HG03378 (cell line): Measurements from ENCODE around the gene FHDC1.
"Not testable (repeated sequence)": the region's sequence is repeated elsewhere in the genome, so short reads cannot be mapped to it uniquely, and the experiment has no call there.

ENCODE experiments used
- ATAC-seq: cut with Tn5 transposase; IDR thresholded peaks from one replicate; pipeline ENCODE4 v1.9.1; 2021; ENCODE audit warnings: mild to moderate bottlenecking, moderate library complexity; ENCODE audit not compliant: unreplicated experiment

FHDC1 gene

DNA sequence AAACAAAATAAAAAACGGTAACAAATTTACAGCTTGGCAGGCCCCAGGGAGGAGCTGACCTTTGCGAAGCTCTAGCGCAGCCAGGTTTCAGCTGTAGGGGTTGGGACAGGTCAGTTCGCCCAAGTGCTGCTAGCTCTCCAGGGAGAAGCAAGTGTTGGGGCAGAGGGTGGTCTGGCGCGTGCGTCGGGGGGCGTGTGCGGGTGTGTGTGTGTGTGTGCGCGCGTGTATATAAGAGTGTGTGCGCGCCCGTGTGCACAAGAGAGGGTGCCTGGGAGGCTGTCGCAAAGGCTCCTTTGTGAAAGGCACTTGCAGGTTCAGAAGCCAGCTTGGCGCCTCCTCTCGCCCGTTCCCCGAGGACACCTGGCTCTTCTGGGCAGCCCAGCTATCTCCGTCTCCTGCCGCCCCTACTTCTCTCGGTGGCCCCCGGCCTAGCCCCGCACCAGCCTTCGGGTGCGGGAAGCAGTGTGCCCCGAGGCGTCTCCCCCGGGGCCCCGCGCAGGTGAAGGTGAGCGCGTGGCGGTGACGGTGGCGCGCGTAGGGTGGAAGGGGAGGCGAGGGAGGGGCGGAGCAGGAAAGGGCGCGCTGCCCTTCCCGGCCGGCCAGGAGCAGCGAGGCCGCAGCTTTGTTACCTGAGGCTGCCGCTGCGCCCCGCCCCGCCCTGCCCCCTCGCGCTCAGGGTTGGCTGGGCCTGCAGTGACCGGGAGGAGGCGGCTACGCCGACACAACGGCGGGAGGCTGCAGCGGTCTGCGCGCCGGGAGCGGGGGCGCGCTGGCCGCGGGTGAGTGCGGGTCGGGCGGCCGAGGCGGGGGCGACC is at the start of gene FHDC1:
FHDC1 (plus strand) TSS at position 693 of the 815 bp plus-strand sequence. CDS start 6,735 bp downstream, outside the sequence.
- ATAC-seq, result no peak

DNA sequence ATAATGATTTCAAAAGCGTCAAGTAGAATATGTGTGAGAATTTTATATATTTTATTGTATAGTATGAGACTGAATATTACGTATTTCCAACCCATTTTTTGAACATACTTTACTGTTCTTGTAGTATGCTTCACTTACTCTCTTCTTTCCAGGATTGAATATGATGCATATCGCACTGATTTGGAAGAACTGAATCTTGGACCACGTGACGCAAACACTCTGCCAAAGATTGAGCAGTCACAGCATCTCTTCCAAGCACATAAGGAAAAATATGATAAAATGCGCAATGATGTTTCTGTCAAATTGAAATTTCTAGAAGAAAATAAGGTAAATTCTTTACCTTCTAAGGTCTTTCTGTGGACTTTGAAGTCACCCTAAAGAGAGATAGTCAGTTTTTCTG is 48.1 kb upstream of the FHDC1 start:
- no peak for ATAC-seq

DNA sequence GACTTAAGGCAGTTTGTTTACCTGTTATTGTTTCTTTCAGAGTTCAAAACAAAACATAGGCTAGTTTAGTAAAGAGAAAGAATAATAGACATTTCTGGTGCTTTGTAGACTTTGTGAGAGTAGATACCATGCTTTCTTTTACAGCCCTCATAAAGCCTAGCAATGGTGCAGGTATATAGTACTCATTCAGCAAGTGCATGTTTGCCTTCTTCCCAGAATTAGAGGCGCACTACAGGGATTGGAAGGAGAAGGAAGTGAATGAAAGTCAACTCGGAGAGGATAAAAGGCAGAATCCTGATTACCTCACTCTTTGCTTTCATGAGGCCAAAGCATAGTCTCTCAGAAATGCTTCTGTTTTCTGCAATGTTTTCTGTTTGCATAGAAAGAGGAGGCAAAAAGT is 43.1 kb upstream of the FHDC1 start:
- ATAC-seq, result no peak

GRCh38 chr4:152894673-152895072 is 41.5 kb upstream of the FHDC1 start:
- ATAC-seq, result no peak

GRCh38 chr4:152896811-152897210 is 39.3 kb upstream of the FHDC1 start:
- no peak for ATAC-seq

DNA sequence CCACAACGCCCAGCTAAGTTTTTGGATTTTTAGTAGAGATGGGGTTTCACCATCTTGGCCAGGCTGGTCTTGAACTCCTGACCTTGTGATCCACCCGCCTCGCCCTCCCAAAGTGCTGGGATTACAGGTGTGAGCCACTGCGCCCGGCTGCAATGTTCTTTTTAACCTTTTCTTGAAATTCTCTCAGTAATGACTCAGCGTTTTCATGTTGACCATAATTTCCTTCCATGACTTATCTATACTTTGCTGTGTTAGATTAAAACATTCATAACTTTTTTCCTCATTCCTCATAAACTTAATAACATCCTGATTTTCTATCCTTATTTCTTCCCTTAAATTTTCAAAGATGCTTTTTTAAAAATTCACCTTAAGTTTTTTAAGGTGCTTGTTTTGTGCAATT is 38.0 kb upstream of the FHDC1 start:
- ATAC-seq, result not testable (repeated sequence)

- ATAC-seq, result no peak
These were observed 37.5 kb upstream of the FHDC1 start for GRCh38 chr4:152898606-152899005.

DNA sequence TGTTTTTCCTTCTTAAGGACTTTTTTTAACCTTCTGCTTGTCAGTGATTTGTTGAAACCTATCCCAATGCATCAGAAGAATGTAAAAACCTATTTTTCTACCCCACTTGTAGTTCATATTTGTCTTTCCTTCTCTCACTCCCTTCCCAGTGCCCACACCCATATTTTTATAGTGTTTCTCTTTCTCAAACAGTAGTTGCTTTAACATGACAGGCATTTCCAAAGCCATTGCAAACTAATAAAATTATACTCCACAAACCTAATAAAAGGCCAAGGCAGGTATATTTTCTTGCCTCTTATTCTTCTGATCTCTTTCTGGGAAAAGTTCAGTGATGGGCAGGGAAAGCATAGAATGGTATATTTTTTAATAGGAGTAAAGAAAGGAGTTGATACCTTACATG is 35.7 kb upstream of the FHDC1 start:
- ATAC-seq, result no peak

- no peak for ATAC-seq
These were observed 34.9 kb upstream of the FHDC1 start for GRCh38 chr4:152901205-152901604.

GRCh38 chr4:152903658-152904057 is 32.5 kb upstream of the FHDC1 start:
- no peak for ATAC-seq

GRCh38 chr4:152909901-152910300 is 26.2 kb upstream of the FHDC1 start:
- no peak for ATAC-seq

GRCh38 chr4:152910521-152910920 is 25.6 kb upstream of the FHDC1 start:
- ATAC-seq, result no peak

GRCh38 chr4:152917543-152918395 is 18.4 kb upstream of the FHDC1 start:
- ATAC-seq, result no peak

GRCh38 chr4:152919826-152920225 is 16.3 kb upstream of the FHDC1 start:
- ATAC-seq, result no peak

DNA sequence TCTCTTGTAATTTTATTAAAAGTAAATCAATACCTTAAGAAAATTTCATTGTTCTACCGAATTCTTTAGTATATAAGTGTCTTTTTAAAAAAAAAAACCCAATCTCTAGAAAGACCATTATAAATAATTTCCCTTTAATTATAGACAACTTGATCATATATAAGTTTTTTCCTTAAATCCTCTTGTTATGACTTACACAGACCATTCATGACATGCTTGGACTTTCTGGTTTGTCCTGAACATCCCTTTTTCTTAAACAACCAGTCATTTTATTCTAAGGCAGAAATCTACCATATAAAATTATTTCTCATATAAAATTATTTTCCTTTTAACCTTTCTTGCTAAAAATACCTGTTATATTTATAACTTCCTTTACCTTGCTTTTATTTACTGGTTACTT is 15.4 kb upstream of the FHDC1 start:
- ATAC-seq, result no peak

DNA sequence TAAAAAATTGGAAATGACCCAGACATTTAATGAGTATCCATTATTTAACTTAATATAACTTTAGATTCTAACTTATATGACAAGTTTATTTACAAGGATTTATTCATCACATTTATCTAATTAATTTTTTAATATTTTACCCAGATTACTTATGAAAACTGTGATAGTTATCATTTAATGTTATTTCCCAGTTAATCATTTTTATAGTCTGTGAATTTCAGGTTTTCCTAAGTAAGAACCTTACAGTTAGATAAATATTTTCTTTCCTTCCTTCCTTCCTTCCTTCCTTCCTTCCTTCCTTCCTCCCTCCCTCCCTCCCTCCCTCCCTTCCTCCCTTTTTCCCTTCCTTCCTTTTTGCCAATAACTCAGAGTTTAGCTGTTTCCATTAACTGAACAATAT is 14.8 kb upstream of the FHDC1 start:
- no peak for ATAC-seq

DNA sequence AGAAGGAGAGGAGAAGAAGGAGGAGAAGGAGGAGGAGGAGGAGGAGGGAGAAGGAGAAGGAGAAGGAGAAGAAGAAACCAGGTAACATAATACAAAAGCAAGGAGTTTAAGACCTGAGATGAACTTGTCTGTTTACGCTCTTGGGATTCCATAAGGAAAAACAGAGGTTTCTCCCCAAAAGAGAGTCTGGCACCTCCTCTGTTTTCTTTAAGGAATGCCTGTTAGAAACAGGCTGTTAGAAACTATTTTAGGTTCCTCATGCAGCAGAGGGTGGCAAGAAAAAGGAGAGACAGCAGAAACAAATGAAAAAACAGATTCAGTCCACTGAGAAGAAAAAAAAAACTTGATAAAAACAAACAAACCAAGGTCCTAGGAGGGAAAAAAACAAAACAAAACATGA is 10.3 kb upstream of the FHDC1 start:
- ATAC-seq, result no peak

DNA sequence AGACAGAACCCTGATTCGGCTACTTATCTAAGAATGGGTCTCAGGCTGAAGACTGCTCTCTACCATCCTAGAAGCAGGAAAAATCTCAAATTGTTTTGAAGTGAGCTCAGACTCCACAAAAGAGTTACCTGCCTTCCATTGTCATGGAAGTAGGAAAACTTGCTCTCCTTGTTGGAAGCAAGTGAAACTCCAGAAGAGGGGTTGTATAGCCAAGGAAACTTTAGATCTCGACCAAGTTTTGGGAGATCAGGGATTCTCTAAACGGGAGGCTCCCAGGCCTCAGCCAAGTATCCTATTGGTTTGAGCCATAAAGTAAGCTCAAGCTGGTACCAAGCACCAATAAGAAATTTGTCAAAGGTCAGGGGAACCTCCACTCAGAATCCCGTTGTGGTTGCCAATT is 9.2 kb upstream of the FHDC1 start:
- no peak for ATAC-seq

DNA sequence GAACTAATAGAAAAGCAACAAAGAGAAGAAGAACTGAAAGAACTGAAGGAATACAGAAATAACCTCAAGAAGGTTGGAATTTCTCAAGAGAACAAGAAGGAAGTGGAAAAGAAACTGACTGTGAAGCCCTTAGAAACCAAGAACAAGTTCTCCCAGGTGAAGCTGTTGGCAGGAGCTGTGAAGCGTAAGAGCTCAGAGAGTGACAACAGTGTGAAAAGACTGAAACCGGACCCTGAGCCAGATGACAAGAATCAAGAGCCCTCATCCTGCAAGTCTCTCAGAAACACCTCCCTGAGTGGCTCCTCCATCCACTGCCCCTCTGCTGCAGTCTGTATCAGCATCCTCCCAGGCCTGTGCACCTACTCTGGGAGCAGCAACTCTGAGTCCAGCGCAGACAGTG is 8.4 kb upstream of the FHDC1 start:
- no peak for ATAC-seq

DNA sequence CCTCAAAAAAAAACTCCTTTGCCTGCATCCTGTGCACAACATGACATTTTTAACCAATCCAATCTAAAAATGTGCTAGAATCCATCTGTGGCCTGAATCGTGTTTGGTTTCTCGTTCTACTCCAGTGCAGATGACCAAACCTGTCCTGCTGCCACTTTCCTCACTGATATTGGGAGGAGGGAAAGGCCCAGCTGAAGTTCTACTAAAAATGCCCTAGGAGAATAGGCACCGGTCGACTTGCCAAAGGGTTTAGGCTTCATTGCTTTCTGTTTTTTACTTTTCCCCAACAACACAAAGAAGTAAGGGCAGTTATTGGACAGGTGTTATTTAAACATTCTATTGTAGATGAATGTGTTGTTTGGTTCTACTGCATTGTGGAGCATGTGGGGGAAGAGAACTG is 7.8 kb upstream of the FHDC1 start:
- no peak for ATAC-seq

DNA sequence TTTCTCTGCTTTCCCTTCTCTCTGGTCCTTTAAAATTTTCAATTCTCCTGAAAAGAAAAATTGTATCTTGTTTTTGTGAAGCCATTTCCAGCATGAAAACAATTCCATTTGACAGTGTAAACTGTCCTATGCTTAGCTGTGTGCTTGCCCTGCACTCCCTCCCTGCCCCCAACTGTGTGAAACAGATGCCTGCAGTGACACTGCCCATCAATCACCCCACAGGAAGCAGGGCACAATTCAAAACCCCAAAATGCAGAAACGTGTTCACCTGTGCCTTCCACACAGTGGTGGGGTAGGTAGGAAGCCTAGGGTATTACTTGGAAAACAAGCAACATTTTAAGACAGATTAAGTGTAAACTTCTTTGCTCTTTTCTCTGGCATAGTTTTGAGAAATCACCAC is 6.2 kb upstream of the FHDC1 start:
- no peak for ATAC-seq

DNA sequence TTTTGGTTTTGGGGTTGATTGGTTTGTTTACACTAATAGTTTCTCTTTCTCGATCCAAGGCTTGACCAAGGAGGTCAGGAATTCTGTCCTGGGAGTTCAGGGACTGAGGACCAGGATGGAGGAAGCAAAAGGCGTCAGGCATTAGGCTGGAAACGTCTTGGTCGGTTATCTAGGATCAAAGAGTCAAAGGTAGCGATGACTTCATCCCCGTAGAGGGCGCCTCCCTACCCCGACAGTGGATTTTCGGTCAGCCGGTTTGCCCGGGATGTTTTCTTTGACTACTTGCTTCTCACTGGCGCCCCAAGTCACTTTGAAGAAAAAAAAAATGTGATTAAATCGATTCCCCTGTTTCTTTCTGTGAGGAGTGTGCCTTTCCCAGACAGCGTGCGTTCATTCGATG is 980 bp upstream of the FHDC1 start:
- ATAC-seq, result no peak
